MV-4-11 (cell line): Measurements from ENCODE around the gene CGA.
"Not testable (repeated sequence)": the region's sequence is repeated elsewhere in the genome, so short reads cannot be mapped to it uniquely, and the experiment has no call there.

Experiments used
- DNase-seq: peaks from one replicate; lab custom pipeline; 2025; lab: John Stamatoyannopoulos, UW

Gene CGA

GRCh38 chr6:87095087-87095509 lies at the start of gene CGA:
CGA (minus strand) TSS chr6:87095106; CDS start chr6:87088200, 6,906 bp downstream.
- no peak for DNase-seq

- DNase-seq = not testable (repeated sequence)
Measured at GRCh38 chr6:87139927-87140326, 45.0 kb upstream of the CGA start.

DNA sequence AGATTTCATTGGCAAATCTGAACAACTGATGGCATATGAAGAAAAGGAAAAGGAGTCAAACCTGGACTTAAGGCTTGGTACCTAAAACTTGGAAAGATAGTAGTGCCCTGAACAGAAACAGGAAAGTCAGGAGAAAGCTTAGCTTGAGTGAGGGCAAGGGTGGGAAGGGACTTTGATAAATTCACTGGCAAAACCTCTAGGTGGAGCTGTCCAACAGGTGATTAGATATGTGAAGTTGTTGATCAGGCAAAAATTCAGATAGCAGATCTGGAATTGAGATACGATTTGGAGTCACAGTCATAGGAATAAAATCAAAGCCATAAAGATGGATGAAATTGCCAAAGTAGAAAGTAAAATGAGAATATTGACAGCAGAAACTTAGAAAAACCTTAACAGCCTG lies 44.3 kb upstream of the CGA start:
- DNase-seq = peak; percentile 27

GRCh38 chr6:87136963-87137362 lies 42.1 kb upstream of the CGA start:
- DNase-seq = no peak

GRCh38 chr6:87127737-87128136 lies 32.8 kb upstream of the CGA start:
- DNase-seq = no peak

DNA sequence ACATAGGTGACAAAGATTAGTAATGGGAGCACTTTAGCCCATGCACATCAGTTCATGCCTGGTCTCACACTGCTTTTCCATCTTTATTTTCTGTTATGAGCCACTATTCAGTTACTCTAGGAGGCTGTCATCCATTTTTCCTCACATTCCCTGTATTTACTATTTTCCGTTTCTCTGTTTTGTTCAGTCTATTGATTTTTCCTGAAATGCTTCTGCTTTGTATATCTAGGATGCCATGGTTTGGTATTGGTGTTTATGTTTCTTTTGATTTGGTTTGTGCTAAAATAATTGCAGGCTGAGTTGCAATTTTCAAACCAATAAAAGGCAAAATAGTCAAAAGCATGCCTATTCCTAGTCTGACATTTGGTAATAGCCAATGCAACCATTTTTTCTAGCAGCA lies 31.6 kb upstream of the CGA start:
- no peak for DNase-seq

DNA sequence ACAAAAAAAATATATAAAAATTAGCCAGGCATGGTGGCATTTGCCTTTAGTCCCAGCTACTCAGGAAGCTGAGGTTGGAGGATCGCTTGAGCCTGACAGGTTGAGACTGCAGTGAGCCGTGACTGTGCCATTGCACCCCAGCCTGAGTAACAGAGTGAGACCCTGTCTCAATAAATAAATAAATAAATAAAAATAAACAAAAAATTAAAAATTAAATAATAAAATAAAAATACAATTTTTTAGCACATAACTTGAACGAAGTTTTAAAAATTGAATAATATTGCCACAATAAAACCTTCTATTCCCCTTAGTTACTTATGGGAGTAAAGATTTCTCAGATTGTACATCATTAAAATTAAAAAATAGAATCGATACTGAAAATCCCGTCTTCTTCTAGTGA lies 29.2 kb upstream of the CGA start:
- DNase-seq = no peak

GRCh38 chr6:87122477-87122876 lies 27.6 kb upstream of the CGA start:
- DNase-seq = no peak

- DNase-seq = no peak
Measured at GRCh38 chr6:87118054-87118453, 23.1 kb upstream of the CGA start.

DNA sequence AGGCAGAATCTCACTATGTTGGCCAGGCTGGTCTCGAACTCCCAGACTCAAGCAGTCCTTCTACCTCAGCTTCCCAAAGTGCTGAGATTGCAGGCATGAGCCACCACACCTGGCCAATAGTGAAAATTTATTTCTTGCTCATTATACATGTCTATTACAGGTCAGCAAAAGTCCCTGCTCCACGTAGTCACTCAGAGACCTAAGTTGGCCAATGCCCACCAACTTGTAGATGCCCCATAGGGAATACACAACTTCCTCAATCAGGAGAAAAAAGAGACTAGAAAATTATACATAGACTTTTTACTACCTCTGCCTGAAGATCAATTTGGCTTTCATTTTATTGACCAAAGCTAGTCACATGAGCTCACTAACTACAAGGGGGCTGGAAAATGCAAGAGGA lies 22.0 kb upstream of the CGA start:
- DNase-seq = no peak

DNA sequence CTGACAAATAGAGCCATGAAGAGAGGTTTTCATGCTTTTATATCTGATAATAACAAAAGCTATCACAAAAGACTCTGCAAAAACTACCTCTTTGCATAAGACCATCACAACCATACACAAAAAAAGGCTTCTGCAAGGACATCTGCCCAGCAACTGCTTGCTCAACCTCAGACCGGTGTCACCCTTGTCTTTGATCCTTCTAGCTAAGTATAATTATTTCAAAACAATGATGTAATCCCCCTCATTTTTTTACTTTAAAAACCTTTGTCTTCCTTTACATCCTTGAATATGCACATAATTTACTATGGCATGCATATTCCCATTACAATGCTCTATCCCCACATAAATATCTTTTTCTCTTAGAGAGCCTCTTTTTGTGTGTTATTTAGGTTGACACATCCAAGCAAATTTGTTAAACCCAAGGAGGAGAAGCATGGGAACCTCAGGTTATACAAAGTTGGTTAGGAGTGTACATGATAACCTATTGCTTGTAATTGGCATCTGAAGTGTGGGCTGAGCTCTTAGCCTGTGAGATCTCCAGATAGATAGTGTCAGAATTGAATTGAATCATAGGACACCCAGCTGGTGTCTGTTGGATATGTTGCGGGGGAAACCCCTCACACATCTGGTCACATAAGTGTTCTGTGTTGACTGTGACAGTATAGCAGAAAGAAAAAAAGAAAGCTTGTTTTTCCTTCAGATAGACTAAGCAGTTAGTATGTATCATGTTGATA lies 20.7 kb upstream of the CGA start:
- DNase-seq = peak; percentile 21

DNA sequence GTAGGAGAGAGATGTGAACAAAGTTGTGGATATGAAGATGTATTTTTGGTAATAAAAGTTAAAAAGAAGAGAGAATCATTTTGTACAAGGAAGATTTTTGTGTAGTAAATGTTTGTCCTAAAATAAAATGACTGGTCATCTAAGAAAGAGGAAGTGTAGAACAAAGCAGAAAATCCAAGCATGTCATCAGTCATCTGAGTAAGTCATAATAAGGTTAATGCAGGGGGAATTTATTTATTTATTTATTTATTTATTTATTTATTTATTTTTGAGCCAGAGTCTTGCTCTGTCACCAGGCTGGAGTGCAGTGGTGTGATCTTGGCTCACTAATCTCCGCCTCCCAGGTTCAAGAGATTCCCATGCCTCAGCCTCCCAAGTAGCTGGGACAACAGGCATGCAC lies 15.7 kb upstream of the CGA start:
- peak; percentile 17 for DNase-seq

GRCh38 chr6:87105823-87106222 lies 10.9 kb upstream of the CGA start:
- no peak for DNase-seq

- DNase-seq = no peak
Measured at GRCh38 chr6:87104667-87105066, 9.8 kb upstream of the CGA start.

GRCh38 chr6:87103977-87104601 lies 9.2 kb upstream of the CGA start:
- no peak for DNase-seq

- DNase-seq = peak; percentile 56
Measured at GRCh38 chr6:87102151-87102621, 7.3 kb upstream of the CGA start.

DNA sequence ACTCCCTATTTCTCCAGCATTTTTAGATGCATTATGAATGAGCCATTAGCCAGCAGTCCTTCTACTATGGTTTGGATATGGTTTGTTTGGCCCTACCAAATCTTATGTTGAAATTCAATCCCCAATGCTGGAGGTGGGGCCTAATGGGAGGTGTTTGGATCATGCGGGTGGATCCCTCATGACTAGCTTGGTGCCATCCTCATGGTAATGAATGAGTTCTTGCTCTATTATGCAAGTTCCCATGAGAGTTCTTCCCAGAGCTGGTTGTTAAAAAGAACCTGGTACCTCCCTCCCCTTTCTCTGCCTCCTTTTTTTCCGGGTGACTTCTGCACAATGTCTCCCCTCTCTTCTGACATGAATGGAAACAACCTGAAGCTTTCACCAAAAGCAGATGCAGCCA lies 6.2 kb upstream of the CGA start:
- no peak for DNase-seq

DNA sequence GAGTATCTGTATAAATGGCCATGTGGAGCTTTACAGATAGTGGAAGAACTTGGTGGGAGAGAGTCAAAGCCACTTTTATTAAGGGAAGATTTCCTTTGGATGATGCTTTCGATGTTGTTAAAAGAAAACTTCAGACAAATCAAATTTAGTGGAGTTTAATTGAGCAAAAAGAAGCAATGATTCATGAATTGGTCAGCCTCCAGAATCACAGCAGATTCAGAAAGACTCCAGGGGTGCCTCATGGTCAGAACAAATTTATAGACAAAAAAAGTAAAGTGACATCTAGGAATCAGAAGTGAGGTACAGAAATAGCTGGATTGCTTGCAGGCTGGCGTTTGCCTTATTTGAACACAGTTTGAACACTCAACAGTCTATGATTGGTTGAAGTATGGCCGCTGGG lies 5.3 kb upstream of the CGA start:
- no peak for DNase-seq

GRCh38 chr6:87099472-87099871 lies 4.6 kb upstream of the CGA start:
- no peak for DNase-seq

DNA sequence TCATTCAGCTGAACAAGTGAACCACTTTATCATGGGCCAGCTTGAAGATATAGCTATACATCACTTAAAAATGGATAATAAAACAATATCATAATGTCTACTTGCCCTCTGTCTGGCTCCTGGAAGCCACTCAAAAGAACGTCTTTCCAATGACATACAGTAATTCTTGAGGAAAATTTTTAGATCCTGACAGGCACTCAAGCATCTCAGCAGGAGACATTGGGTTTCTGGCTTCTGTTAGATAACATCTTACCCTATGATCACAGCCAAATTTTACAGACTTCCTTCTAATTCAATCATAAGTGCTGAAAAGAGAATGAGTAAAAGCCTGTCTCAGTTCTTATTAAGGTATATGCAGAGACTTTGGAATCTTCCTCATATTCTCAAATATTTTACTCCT lies 330 bp downstream of the CGA start:
- no peak for DNase-seq

DNA sequence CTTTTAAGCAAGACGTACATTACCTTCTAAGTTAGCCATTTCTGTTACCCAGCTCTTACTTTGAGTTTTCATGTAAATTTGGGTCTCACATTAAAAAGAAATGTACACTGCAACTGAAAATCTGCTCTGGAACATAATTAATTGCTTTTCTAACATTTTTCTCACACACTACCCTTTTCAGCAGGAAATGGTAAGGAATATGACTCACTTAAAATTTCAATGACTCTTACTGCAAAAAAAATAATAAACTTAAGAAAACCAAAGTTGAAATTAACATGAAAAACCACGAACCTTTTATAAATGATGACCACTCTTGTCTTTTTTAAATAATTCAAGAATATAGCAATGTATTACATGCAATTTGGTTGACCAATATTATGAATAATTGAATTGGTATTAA lies 1.3 kb downstream of the CGA start:
- DNase-seq = no peak

DNA sequence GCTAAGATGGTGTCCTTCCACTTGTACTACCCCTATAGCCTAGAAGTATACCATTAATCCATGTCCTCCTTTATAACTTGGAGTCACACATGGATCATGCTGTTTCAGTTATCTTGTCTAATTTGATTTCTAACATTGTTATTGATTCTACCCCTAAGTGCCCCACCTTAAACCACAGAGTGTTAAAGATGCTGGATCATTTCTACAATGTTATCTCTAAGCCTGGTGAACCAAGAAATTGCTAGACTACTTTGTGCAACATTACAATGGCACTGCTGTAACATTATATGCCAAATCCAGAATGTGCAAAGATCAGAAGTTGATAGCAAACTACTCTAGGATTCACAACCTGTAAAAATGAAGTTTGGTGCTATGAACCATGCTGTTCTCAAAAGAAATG lies 1.7 kb downstream of the CGA start:
- DNase-seq = no peak

GRCh38 chr6:87092435-87092834 lies 2.5 kb downstream of the CGA start:
- no peak for DNase-seq

GRCh38 chr6:87089135-87089534 lies 5.8 kb downstream of the CGA start:
- DNase-seq = no peak
